Endothelial cell of umbilical vein (primary cell): ENCODE data around the gene SAMD4B. TPM values are rescaled to one million over a fixed set of nuclear protein-coding genes. Genes with fewer than 3 reads are reported as not detected.

Source experiments
- BruUV-seq: library from RNA; stranded (reverse); fragments of 400-500 nt; replicated peaks from 2 replicates; lab custom pipeline; 2021; lab: Mats Ljungman, UMichigan
- CTCF ChIA-PET: fragments of 300-600, 350-600 bp; sonication (Branson Sonifier 250); formaldehyde crosslinking; loops from one replicate; lab custom pipeline; 2021; ENCODE audit warnings: antibody characterized with exemption, inconsistent platforms; lab: Charles Lee
- POLR2A ChIA-PET: fragments of 300-600, 350-600 bp; sonication (Branson Sonifier 250); formaldehyde crosslinking; loops from one replicate; lab custom pipeline; 2021; ENCODE audit warnings: antibody characterized with exemption, inconsistent platforms; lab: Charles Lee
- DNase-seq: peaks from one replicate; pipeline ENCODE4 v3.0.0-alpha.2; 2011; ENCODE audit warnings: low read depth, low spot score
- FAIRE-seq: peaks from 2 replicates; lab custom pipeline; 2011; peaks lifted over from hg19 to GRCh38; lab: Jason Lieb, UNC
- H2AFZ ChIP-seq: 2 replicates; pipeline ENCODE4 v1.6.0; 2012; ENCODE audit warnings: low read depth, low read length, control low read depth, inconsistent platforms
- H3K27ac ChIP-seq: 2 replicates; pipeline ENCODE4 v1.5.1; 2011; ENCODE audit warnings: low read depth, mild to moderate bottlenecking, control low read depth, low read length, moderate library complexity; ENCODE audit not compliant: insufficient read depth
- H3K27me3 ChIP-seq, 2 experiments: 2 replicates each; pipeline versions ENCODE4 v1.6.0 to v1.6.1; 2011; ENCODE audit warnings: low read length in 2 of 2, mixed read lengths in 1 of 2; ENCODE audit not compliant: control insufficient read depth in 2 of 2, insufficient read depth in 2 of 2
- H3K36me3 ChIP-seq, 2 experiments: 2 replicates in 1 of 2; 3 replicates in 1 of 2; pipeline ENCODE4 v1.5.1; 2011; ENCODE audit warnings: low read length in 2 of 2, mild to moderate bottlenecking in 1 of 2, moderate library complexity in 1 of 2; ENCODE audit not compliant: control insufficient read depth in 2 of 2, insufficient read depth in 2 of 2; ENCODE audit errors: extremely low read depth in 1 of 2
- H3K4me1 ChIP-seq: 3 replicates; pipeline ENCODE4 v1.5.1; 2011; ENCODE audit warnings: mild to moderate bottlenecking, low read length; ENCODE audit not compliant: control insufficient read depth, insufficient read depth; ENCODE audit errors: extremely low read depth
- H3K4me2 ChIP-seq: 2 replicates; pipeline ENCODE4 v1.6.1; 2011; ENCODE audit warnings: low read length, control low read depth, mixed read lengths; ENCODE audit not compliant: insufficient read depth
- H3K4me3 ChIP-seq, 3 experiments: fragments of 200-600 bp in 1 of 3; sonication (generic), shearing (Covaris generic) in 1 of 3; replicated peaks in 1 of 3; 2 replicates each; pipeline ENCODE4 v1.5.1; 2011 to 2016; ENCODE audit warnings: control low read depth in 3 of 3, low read length in 3 of 3, mild to moderate bottlenecking in 2 of 3, inconsistent platforms in 1 of 3, low read depth in 1 of 3, moderate library complexity in 1 of 3; ENCODE audit not compliant: insufficient read depth in 1 of 3
- H3K79me2 ChIP-seq: 2 replicates; pipeline ENCODE4 v1.6.0; 2012; ENCODE audit warnings: low read length, inconsistent platforms; ENCODE audit not compliant: control insufficient read depth, insufficient read depth
- H3K9ac ChIP-seq: replicated peaks from 2 replicates; pipeline ENCODE3; 2011; ENCODE audit warnings: low read length, control low read depth; ENCODE audit not compliant: insufficient read depth; ENCODE audit errors: extremely low read depth
- H3K9me1 ChIP-seq: replicated peaks from 3 replicates; pipeline ENCODE4 v1.6.0; 2011; ENCODE audit warnings: mild to moderate bottlenecking, low read length; ENCODE audit not compliant: control insufficient read depth, insufficient read depth; ENCODE audit errors: extremely low read depth
- H3K9me3 ChIP-seq: replicated peaks from 2 replicates; pipeline ENCODE4 v1.5.1; 2012; ENCODE audit warnings: low read length, inconsistent platforms; ENCODE audit not compliant: control insufficient read depth, insufficient read depth
- H4K20me1 ChIP-seq: replicated peaks from 2 replicates; pipeline ENCODE3; 2011; ENCODE audit warnings: mild to moderate bottlenecking, low read length; ENCODE audit not compliant: control insufficient read depth, insufficient read depth; ENCODE audit errors: extremely low read depth
- EZH2 ChIP-seq: IDR thresholded peaks from 2 replicates; pipeline ENCODE4 v1.6.1; 2012; ENCODE audit warnings: borderline replicate concordance, low read depth, mild to moderate bottlenecking, moderate library complexity, low read length, inconsistent platforms; ENCODE audit not compliant: severe bottlenecking
- FOS ChIP-seq: IDR thresholded peaks from 2 replicates; pipeline ENCODE4 v1.6.1; 2011; ENCODE audit warnings: mild to moderate bottlenecking, low read length, moderate library complexity, borderline replicate concordance; ENCODE audit not compliant: insufficient read depth
- GATA2 ChIP-seq: IDR thresholded peaks from 2 replicates; pipeline ENCODE4 v1.7.0; 2011; ENCODE audit warnings: low read depth, mild to moderate bottlenecking, moderate library complexity, mixed read lengths, low read length; ENCODE audit not compliant: insufficient read length, insufficient read depth
- JUN ChIP-seq: IDR thresholded peaks from 2 replicates; pipeline ENCODE4 v1.6.1; 2011; ENCODE audit warnings: borderline replicate concordance, low read depth; ENCODE audit not compliant: insufficient read length, insufficient read depth
- MYC ChIP-seq: IDR thresholded peaks from one replicate; pipeline ENCODE4 v1.6.1; 2011; ENCODE audit warnings: mild to moderate bottlenecking, low read depth, low read length
- POLR2A ChIP-seq: IDR thresholded peaks from 2 replicates; pipeline ENCODE4 v1.6.1; 2012; ENCODE audit warnings: low read depth, mild to moderate bottlenecking, control low read depth, low read length
- POLR2AphosphoS5 ChIP-seq: IDR thresholded peaks from 2 replicates; pipeline ENCODE4 v1.6.1; 2012; ENCODE audit warnings: low read depth, mild to moderate bottlenecking, control low read depth, low read length, moderate library complexity; ENCODE audit not compliant: insufficient read depth
- dilution Hi-C: fragments of 300-500 bp; cut with MboI; formaldehyde crosslinking; loops from one replicate; pipeline ENCODE4 v1.15.0; 2019; ENCODE audit warnings: low sequenced_read_pairs; ENCODE audit not compliant: extremely low pct_ligation_motif_present
- intact Hi-C: fragments of 100-400 bp; cut with micrococcal nuclease; formaldehyde crosslinking; loops from one replicate; pipeline ENCODE4 v1.10.0; 2022
- polyA plus RNA-seq, 4 experiments: library from polyadenylated mRNA; depleted of rRNA in 3 of 4; stranded (reverse) in 3 of 4; unstranded in 1 of 4; fragments of >200 nt; gene quantifications; 2 replicates each; pipeline versions ENCODE4 v1.2.1 to v1.2.3, GENCODE V29; 2011 to 2012; ENCODE audit warnings: missing spikeins in 1 of 4
- total RNA-seq: library from RNA; stranded (reverse); gene quantifications from 2 replicates; pipeline ENCODE4 v1.2.3, GENCODE V29; 2021
- TF ChIP-seq, protein P1 (sequence below), 2 donors: IDR thresholded peaks; 1 replicate in 1 of 2; 2 replicates in 1 of 2; pipeline ENCODE4 v1.5.1; 2011; ENCODE audit warnings: low read length in 2 of 2, mild to moderate bottlenecking in 2 of 2, moderate library complexity in 2 of 2, control low read depth in 1 of 2, inconsistent platforms in 1 of 2, low read depth in 1 of 2; ENCODE audit not compliant: insufficient read depth in 1 of 2; ENCODE audit errors: extremely low read depth in 1 of 2
- TF ChIP-seq, protein P2 (sequence below): IDR thresholded peaks from 2 replicates; pipeline ENCODE4 v1.6.1; 2011; ENCODE audit not compliant: insufficient read depth, insufficient read length

The SAMD4B gene
- total and polyA plus RNA-seq, 2 donors (not counting 3 experiments of a cell fraction or from before 2014, with no cell fraction given): 82.1 to 84.2 TPM

DNA sequence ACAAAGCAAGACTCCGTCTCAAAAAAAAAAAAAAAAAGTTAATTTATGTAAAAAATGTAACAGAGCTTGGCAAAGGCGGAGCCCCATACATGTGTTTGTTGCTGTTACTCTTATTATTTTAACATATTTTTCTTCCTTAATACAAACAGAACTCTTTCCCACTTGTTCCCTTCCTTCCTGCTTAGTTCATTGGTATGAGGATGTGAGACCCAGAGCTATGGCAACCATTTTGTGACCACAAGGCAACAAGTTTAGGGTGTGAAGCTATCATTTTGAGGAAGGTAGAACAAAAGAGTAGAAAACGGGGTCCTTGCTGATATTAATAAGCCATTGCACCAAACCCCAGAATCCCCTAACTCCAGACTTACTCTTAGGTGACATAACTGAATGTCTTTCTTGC, 40.7 kb upstream of the SAMD4B start:
- dilution Hi-C loops: no loop called here
- no peak for FAIRE-seq
- CTCF ChIA-PET: no interaction called here

More for the DNA sequence above, 40.7 kb upstream of the SAMD4B start:
- no peak for TF ChIP-seq EZH2
- TF ChIP-seq, protein P1, sequence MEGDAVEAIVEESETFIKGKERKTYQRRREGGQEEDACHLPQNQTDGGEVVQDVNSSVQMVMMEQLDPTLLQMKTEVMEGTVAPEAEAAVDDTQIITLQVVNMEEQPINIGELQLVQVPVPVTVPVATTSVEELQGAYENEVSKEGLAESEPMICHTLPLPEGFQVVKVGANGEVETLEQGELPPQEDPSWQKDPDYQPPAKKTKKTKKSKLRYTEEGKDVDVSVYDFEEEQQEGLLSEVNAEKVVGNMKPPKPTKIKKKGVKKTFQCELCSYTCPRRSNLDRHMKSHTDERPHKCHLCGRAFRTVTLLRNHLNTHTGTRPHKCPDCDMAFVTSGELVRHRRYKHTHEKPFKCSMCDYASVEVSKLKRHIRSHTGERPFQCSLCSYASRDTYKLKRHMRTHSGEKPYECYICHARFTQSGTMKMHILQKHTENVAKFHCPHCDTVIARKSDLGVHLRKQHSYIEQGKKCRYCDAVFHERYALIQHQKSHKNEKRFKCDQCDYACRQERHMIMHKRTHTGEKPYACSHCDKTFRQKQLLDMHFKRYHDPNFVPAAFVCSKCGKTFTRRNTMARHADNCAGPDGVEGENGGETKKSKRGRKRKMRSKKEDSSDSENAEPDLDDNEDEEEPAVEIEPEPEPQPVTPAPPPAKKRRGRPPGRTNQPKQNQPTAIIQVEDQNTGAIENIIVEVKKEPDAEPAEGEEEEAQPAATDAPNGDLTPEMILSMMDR (IDR thresholded peaks at IDR 0.05; ENCODE audit: extremely low read depth in 1 of 2, insufficient read depth in 1 of 2, low read depth in 1 of 2, low read length in 2 of 2): no peak
- TF ChIP-seq, protein P2, sequence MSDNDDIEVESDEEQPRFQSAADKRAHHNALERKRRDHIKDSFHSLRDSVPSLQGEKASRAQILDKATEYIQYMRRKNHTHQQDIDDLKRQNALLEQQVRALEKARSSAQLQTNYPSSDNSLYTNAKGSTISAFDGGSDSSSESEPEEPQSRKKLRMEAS: no peak
- no peak for TF ChIP-seq GATA2
- TF ChIP-seq FOS: no peak
- no peak for TF ChIP-seq MYC
- TF ChIP-seq POLR2AphosphoS5: no peak
- no peak for TF ChIP-seq POLR2A
- no peak for TF ChIP-seq JUN
- no peak for DNase-seq
- no TSS peak for BruUV-seq
- H3K4me1 ChIP-seq: no peaks in the 10 kb centered on the region
- H3K9me3 ChIP-seq: no peaks in the 10 kb centered on the region
- H3K27me3 ChIP-seq: peaks cover 23 to 36% of the 10 kb centered on the region in 2 experiments
- no peaks in the 10 kb centered on the region for H4K20me1 ChIP-seq
- H3K27ac ChIP-seq: no peak overlapping the region
- H3K9me1 ChIP-seq: no peaks in the 10 kb centered on the region
- intact Hi-C loops: no loop called here
- no peak overlapping the region for H3K9ac ChIP-seq
- POLR2A ChIA-PET: no interaction called here
- H2AFZ ChIP-seq: no peak overlapping the region
- no peaks in the 10 kb centered on the region for H3K79me2 ChIP-seq
- H3K4me3 ChIP-seq: no peak overlapping the region
- H3K36me3 ChIP-seq: no peaks in the 10 kb centered on the region
- no peak overlapping the region for H3K4me2 ChIP-seq
